Globus pallidus (tissue), 1 donor: ENCODE measurements around the gene TMEM221.

Experiments
- DNase-seq: peaks from one replicate; pipeline ENCODE4 v3.0.0-alpha.2; 2015; ENCODE audit warnings: low spot score

Gene TMEM221

GRCh38 chr19:17441241-17442021 is 7.0 kb downstream of the TMEM221 start:
- DNase-seq: no peak

- no peak for DNase-seq
These were observed 11.6 kb downstream of the TMEM221 start for GRCh38 chr19:17436874-17437267.

- no peak for DNase-seq
These were observed 12.2 kb downstream of the TMEM221 start for GRCh38 chr19:17436094-17436873.

GRCh38 chr19:17435218-17435617 is 13.2 kb downstream of the TMEM221 start:
- DNase-seq: no peak

- DNase-seq: no peak
These were observed 17.1 kb downstream of the TMEM221 start for GRCh38 chr19:17431417-17431816.

- DNase-seq: no peak
These were observed 18.8 kb downstream of the TMEM221 start for GRCh38 chr19:17429641-17430113.

- no peak for DNase-seq
These were observed 23.6 kb downstream of the TMEM221 start for GRCh38 chr19:17424743-17425365.

- DNase-seq: no peak
These were observed 24.8 kb downstream of the TMEM221 start for GRCh38 chr19:17423429-17424208.

GRCh38 chr19:17421942-17422341 is 26.5 kb downstream of the TMEM221 start:
- DNase-seq: no peak

GRCh38 chr19:17420475-17420924 is 28.0 kb downstream of the TMEM221 start:
- DNase-seq: no peak

GRCh38 chr19:17419621-17420474 is 28.6 kb downstream of the TMEM221 start, which contains the start of gene MVB12A:
MVB12A (plus strand) TSS chr19:17420047; CDS start chr19:17420136, 89 bp downstream.
- peak; percentile 98 for DNase-seq

- no peak for DNase-seq
These were observed 29.3 kb downstream of the TMEM221 start for GRCh38 chr19:17419154-17419620.

- DNase-seq: no peak
These were observed 29.8 kb downstream of the TMEM221 start for GRCh38 chr19:17418710-17419109.

- DNase-seq: no peak
These were observed 33.3 kb downstream of the TMEM221 start for GRCh38 chr19:17415121-17415520.

- DNase-seq: no peak
These were observed 34.4 kb downstream of the TMEM221 start for GRCh38 chr19:17414097-17414496.

- no peak for DNase-seq
These were observed 36.7 kb downstream of the TMEM221 start for GRCh38 chr19:17411801-17412200.

GRCh38 chr19:17409990-17410389 is 38.5 kb downstream of the TMEM221 start:
- no peak for DNase-seq

- DNase-seq: no peak
These were observed 41.6 kb downstream of the TMEM221 start for GRCh38 chr19:17406887-17407196.

- peak; percentile 15 for DNase-seq
These were observed 42.2 kb downstream of the TMEM221 start for GRCh38 chr19:17406046-17406886.
